Mucosa of stomach (tissue), 1 donor: ENCODE data around the gene ACBD6.

Experiments
- H3K27me3 ChIP-seq: one replicate; pipeline ENCODE4 v1.7.0; 2013; ENCODE audit warnings: mild to moderate bottlenecking, low read length; ENCODE audit not compliant: control insufficient read depth, insufficient read depth
- H3K36me3 ChIP-seq: one replicate; pipeline ENCODE4 v1.7.0; 2013; ENCODE audit warnings: low read length; ENCODE audit not compliant: control insufficient read depth, insufficient read depth
- H3K4me1 ChIP-seq: one replicate; pipeline ENCODE4 v1.7.0; 2013; ENCODE audit warnings: mild to moderate bottlenecking, low read length; ENCODE audit not compliant: control insufficient read depth, insufficient read depth
- H3K4me3 ChIP-seq: one replicate; pipeline ENCODE4 v1.7.0; 2013; ENCODE audit warnings: low read length
- H3K9ac ChIP-seq: one replicate; pipeline ENCODE4 v1.7.0; 2013; ENCODE audit warnings: mild to moderate bottlenecking, low read length, moderate library complexity
- H3K9me3 ChIP-seq: one replicate; pipeline ENCODE4 v1.7.0; 2013; ENCODE audit warnings: mild to moderate bottlenecking, low read length, moderate library complexity; ENCODE audit not compliant: control insufficient read depth
- donor health status: Pancreatic carcinoma.

Gene ACBD6

GRCh38 chr1:180267211-180267561 lies 235.2 kb downstream of the ACBD6 start:
- Histone ChIP-seq H3K4me1 (peaks cover 26% of the 10 kb centered on the region), H3K27me3 (peaks cover 11% of the 10 kb centered on the region), H3K9me3 (no peaks in the 10 kb centered on the region), H3K36me3 (no peaks in the 10 kb centered on the region), H3K4me3 (no peak overlapping the region), H3K9ac (no peak overlapping the region)

GRCh38 chr1:180266275-180267210 lies 235.8 kb downstream of the ACBD6 start:
- Histone ChIP-seq H3K9me3 (no peaks in the 10 kb centered on the region), H3K36me3 (no peaks in the 10 kb centered on the region), H3K27me3 (peaks cover 13% of the 10 kb centered on the region)

GRCh38 chr1:180265871-180266270 lies 236.5 kb downstream of the ACBD6 start:
- H3K4me3 ChIP-seq, result no peak overlapping the region
- H3K4me1 ChIP-seq, result peaks cover 15% of the 10 kb centered on the region
- no peaks in the 10 kb centered on the region for H3K36me3 ChIP-seq
- H3K9ac ChIP-seq, result no peak overlapping the region
- no peaks in the 10 kb centered on the region for H3K9me3 ChIP-seq
- H3K27me3 ChIP-seq, result peaks cover 16% of the 10 kb centered on the region

More at GRCh38 chr1:180266275-180267210, 235.8 kb downstream of the ACBD6 start:
- Histone ChIP-seq H3K4me1 (peaks cover 22% of the 10 kb centered on the region), H3K4me3 (no peak overlapping the region), H3K9ac (no peak overlapping the region)

- Histone ChIP-seq H3K9me3 (no peaks in the 10 kb centered on the region), H3K27me3 (peaks cover 23% of the 10 kb centered on the region), H3K36me3 (no peaks in the 10 kb centered on the region), H3K9ac (no peak overlapping the region), H3K4me1 (peaks cover 8% of the 10 kb centered on the region), H3K4me3 (no peak overlapping the region)
Observed at GRCh38 chr1:180265201-180265600, 237.2 kb downstream of the ACBD6 start.

GRCh38 chr1:180264595-180264994 lies 237.8 kb downstream of the ACBD6 start:
- no peaks in the 10 kb centered on the region for H3K9me3 ChIP-seq
- H3K4me3 ChIP-seq, result no peak overlapping the region
- H3K36me3 ChIP-seq, result no peaks in the 10 kb centered on the region
- H3K9ac ChIP-seq, result no peak overlapping the region
- peaks cover 2% of the 10 kb centered on the region for H3K4me1 ChIP-seq
- H3K27me3 ChIP-seq, result peaks cover 29% of the 10 kb centered on the region

- no peaks in the 10 kb centered on the region for H3K36me3 ChIP-seq
- no peaks in the 10 kb centered on the region for H3K9me3 ChIP-seq
- no peaks in the 10 kb centered on the region for H3K4me1 ChIP-seq
- peaks cover 43% of the 10 kb centered on the region for H3K27me3 ChIP-seq
- no peak overlapping the region for H3K4me3 ChIP-seq
- H3K9ac ChIP-seq, result no peak overlapping the region
Observed at GRCh38 chr1:180262628-180263488, 239.5 kb downstream of the ACBD6 start.

GRCh38 chr1:180261524-180262155 lies 240.7 kb downstream of the ACBD6 start:
- H3K4me1 ChIP-seq, result no peaks in the 10 kb centered on the region
- H3K27me3 ChIP-seq, result peaks cover 53% of the 10 kb centered on the region
- H3K4me3 ChIP-seq, result no peak overlapping the region
- no peak overlapping the region for H3K9ac ChIP-seq
- no peaks in the 10 kb centered on the region for H3K36me3 ChIP-seq
- H3K9me3 ChIP-seq, result no peaks in the 10 kb centered on the region

GRCh38 chr1:180261030-180261429 lies 241.3 kb downstream of the ACBD6 start:
- Histone ChIP-seq H3K9me3 (no peaks in the 10 kb centered on the region), H3K4me1 (no peaks in the 10 kb centered on the region), H3K4me3 (no peak overlapping the region), H3K9ac (no peak overlapping the region), H3K36me3 (no peaks in the 10 kb centered on the region), H3K27me3 (peaks cover 58% of the 10 kb centered on the region)

GRCh38 chr1:180260541-180260940 lies 241.8 kb downstream of the ACBD6 start:
- Histone ChIP-seq H3K4me3 (no peak overlapping the region), H3K36me3 (no peaks in the 10 kb centered on the region), H3K4me1 (no peaks in the 10 kb centered on the region), H3K9ac (no peak overlapping the region), H3K9me3 (no peaks in the 10 kb centered on the region), H3K27me3 (peaks cover 61% of the 10 kb centered on the region)

GRCh38 chr1:180259431-180260338 lies 242.7 kb downstream of the ACBD6 start:
- H3K36me3 ChIP-seq, result no peaks in the 10 kb centered on the region
- no peak overlapping the region for H3K4me3 ChIP-seq
- peaks cover 56% of the 10 kb centered on the region for H3K27me3 ChIP-seq
- H3K9me3 ChIP-seq, result no peaks in the 10 kb centered on the region
- no peak overlapping the region for H3K9ac ChIP-seq
- H3K4me1 ChIP-seq, result no peaks in the 10 kb centered on the region

- Histone ChIP-seq H3K36me3 (no peaks in the 10 kb centered on the region), H3K4me1 (no peaks in the 10 kb centered on the region), H3K4me3 (no peak overlapping the region), H3K9ac (no peak overlapping the region), H3K9me3 (no peaks in the 10 kb centered on the region), H3K27me3 (peaks cover 52% of the 10 kb centered on the region)
Observed at GRCh38 chr1:180258935-180259334, 243.4 kb downstream of the ACBD6 start.
